Measurements from ENCODE around the gene FUT9. TPM values are rescaled to one million over a fixed set of nuclear protein-coding genes. Genes with fewer than 3 reads are reported as not detected.

FUT9 gene
- total and polyA plus RNA-seq, 2 of the 8 experiments (the other 6 are each of a cell fraction or from before 2014, with no cell fraction given) = 0.85 to 4.9 TPM

DNA sequence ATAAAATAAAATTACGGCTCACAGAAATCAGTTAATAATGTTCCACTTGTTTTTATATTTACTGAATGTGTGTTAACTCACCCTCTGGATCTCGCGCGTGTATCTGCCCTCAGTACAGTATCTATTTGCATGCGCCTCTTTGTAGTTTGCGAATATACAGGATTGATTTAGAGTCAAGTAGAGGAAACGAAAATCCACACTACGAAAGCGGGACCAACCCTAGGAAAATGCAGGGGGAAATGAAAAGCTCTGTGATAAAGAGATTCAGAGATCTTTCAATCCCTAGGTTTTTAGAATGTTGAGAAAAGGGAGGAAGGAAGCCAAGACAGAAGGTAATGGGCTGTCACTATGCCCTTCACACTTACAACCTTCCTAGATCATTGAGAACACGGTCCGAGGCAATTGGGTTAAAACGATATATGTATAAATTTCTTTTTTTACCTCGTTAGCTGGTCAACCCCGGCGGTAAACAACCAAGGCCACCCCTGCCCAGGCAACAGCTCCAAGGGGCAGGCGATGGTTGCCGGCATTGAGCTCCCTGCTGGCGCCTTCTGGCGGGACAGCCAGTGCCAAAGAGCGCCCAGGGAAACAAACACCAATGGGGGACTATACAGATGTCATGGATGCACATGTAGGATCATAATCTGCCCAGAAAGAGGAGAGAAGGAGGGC, 792 bp upstream of the FUT9 start (continued):
- TF ChIP-seq, protein P1, sequence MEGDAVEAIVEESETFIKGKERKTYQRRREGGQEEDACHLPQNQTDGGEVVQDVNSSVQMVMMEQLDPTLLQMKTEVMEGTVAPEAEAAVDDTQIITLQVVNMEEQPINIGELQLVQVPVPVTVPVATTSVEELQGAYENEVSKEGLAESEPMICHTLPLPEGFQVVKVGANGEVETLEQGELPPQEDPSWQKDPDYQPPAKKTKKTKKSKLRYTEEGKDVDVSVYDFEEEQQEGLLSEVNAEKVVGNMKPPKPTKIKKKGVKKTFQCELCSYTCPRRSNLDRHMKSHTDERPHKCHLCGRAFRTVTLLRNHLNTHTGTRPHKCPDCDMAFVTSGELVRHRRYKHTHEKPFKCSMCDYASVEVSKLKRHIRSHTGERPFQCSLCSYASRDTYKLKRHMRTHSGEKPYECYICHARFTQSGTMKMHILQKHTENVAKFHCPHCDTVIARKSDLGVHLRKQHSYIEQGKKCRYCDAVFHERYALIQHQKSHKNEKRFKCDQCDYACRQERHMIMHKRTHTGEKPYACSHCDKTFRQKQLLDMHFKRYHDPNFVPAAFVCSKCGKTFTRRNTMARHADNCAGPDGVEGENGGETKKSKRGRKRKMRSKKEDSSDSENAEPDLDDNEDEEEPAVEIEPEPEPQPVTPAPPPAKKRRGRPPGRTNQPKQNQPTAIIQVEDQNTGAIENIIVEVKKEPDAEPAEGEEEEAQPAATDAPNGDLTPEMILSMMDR (IDR thresholded peaks at IDR 0.05; ENCODE audit: control extremely low read depth in 1 of 3, insufficient read depth in 1 of 3, low read depth in 1 of 3, low read length in 3 of 3) = 0 out of 4 replicates have a peak, but pooled peaks of 1 of the 3 experiments have one; percentile 3
- TF ChIP-seq FOSL1 (IDR thresholded peaks at IDR 0.05; ENCODE audit: insufficient read depth, low read depth, low read length) (no peak), CTBP2 (IDR thresholded peaks at IDR 0.05; ENCODE audit: borderline replicate concordance, insufficient read depth, insufficient read length, low read length) (no peak), RBBP5 (IDR thresholded peaks at IDR 0.05; ENCODE audit: borderline replicate concordance, low read depth, low read length) (no peak), YY1 (IDR thresholded peaks at IDR 0.05; ENCODE audit: low read depth, low read length) (peak; percentile 63; the same call in 1 of the 2 replicates)
